Activated CD4-positive, alpha-beta T cell treated with anti-CD3 and anti-CD28 coated beads, Interleukin-2, amount 50 U/mL, for 48 hours (primary cell): ENCODE results near the gene PARVB.
A peak's percentile ranks its signal among the peaks of the same experiment; 100 is the strongest.

Experiments
- DNase-seq, 2 experiments: peaks; one replicate each; pipeline ENCODE4 v3.0.0-alpha.2; 2020

PARVB gene

DNA sequence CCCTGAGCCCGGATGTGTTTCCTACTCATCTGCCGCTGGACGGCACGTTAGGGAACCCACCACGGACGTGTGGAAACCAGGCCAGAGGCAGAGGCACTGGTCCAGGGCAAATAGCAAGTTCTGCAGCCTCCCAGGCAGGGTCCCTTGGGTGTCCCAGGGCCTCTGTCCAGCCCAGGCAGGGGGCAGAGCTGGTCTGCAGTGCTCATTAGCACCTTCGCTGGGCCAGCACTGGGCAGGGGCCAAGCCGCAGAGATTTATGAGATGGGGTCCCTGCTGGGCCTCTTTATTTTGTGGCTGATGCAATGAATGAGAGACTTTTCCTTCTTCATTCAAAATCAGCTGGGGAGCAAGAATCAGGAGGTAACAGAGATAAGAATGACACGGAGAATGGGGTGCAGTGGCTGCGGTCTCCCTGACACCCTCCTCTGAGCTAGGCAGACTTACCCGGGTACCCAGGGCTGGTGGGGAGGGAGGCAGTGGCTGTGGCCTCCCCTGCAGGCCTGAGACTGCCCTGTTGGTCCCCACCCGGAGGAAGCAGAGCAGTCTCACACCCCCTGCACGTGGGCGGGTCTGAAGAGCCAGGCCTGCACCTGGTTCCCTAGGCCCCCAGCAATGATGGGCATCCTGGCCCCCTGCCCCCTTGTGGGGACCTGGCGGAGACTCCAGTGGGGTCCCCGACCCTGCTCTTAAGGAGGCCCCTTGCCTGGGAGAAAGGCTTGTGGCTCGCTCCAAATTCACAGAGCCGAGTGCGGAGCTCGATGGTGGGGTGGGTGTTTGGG is 142.6 kb downstream of the PARVB start:
- no peak for DNase-seq

DNA sequence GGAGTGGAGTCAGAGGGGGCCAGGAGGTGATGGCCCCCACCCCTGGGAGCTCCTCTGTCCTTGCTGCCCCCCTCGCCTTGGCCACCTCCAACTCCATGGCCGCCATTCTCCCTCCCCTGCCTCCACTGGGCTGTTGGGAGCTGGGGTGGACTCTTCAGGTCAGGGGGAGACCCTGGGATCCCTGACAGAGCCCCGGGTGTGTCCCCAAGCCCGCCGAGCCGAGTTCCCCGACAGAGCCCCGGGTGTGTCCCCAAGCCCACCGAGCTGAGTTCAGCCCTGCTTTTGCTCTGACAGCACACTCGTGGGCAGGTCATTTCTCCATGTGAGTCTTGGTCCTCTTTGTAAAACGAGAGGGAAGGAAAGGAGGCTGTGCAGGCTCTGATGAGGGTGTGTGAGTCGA is 143.4 kb downstream of the PARVB start:
- no peak for DNase-seq

DNA sequence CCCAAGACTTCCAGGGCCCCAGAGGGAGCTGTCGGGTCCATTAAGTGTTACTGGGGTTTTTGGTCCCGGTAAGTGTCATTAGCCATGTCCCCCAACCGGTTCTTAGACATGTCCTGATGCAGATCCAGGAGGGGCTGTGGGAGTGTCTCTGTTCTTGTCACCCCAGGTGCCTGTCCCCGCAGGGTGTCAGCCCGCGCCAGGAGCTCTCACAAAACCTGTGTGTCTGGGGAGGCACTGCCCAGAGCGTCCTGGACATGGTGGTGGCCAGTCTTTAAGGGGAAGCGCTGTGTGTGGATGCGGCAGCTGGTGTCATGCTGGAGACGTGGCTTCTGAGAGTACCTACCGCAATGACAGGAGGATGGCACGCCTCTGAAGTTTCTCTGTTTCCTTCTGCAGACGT is 144.1 kb downstream of the PARVB start:
- DNase-seq, result no peak

DNA sequence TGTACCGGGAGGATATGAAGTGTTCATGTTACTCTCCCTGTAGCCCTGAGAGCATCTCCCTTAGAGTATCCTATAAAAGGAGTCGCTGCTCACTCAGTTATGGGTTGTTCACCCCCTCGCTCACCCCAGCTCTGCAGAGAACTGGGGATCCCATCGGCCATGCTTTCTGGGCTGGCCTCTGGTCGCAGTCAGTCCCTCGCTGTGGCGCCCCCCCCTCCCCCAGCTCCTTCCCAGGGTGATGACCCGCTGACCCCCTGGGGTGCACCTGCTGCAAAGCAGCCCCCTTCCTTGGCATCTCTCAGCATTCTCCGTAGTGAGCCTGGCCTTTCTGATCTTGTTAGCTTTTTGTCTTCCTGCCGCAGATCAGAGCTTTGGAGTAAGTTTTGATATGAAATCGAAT is 146.4 kb downstream of the PARVB start:
- no peak for DNase-seq

DNA sequence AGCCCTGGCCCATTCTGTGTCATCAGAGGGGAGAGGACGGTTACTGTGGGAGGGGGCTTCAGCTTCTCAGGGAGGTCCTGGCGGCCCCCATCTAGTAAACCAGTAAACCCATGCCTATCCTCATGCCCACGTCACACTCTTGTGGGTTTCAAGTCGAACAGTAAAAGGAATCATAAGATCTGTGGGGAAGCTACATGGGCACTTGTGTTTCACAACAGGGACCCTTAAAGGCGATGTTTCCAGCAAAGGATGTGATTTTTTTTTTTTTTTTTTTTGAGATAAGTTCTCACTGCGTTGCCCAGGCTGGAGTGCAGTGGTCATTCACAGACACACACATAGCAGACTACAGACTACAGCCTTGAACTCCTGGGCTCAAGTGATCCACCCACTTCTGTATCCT is 147.5 kb downstream of the PARVB start:
- DNase-seq, result no peak

DNA sequence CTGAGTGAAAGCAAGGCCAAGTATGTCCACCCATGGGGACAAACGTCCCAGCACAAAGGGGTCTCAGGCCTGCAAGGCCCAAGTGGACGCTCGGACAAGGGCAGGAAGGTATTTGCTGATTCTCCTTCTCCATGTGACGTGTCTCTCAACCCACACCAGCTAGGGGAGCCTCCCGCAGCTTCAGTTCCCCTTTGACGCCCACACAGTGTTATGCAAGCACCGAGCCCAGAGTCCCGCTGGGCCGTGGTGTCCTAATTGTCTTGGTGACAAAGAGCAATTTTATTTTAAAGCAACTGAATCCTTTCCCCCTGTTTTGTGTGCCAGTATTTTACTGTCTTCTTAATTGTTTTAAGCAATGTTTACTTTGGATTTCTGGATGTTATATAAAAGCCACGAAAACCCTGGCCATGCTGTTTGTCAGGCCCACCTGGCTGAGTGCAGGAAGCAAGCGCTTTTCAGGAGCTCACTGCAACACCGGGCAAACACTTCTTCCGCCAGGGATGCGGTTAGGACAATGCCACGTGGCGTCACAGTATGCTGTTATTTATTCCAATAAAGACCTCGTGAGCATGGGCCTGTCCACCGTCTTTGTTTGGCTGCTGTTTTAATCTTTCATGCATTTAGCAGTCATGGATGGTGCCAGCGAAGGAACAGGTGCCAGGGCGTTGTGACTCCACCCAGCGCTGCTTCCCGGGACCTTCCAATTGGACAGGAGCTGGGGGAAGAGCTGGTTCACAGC is 148.4 kb downstream of the PARVB start:
- no peak for DNase-seq

DNA sequence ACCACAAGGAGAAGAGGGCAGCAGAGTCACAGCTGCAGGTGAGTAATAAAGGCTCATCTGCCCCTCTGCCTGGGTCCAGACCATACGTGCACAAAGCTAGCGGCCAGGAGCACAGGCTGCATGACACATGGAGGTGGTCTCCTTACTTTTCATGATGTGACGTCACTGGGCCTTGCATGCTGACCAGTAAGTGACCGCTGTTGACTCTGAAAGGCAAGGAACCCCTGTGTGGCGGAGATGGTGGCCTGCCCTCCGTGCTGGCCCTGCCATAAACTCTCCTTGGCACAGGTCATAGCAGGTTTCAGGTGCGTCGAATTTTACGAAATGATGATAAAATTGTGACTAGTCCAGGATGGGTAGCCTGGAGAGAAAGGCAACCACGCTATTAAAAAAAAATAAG is 149.1 kb downstream of the PARVB start:
- no peak for DNase-seq

DNA sequence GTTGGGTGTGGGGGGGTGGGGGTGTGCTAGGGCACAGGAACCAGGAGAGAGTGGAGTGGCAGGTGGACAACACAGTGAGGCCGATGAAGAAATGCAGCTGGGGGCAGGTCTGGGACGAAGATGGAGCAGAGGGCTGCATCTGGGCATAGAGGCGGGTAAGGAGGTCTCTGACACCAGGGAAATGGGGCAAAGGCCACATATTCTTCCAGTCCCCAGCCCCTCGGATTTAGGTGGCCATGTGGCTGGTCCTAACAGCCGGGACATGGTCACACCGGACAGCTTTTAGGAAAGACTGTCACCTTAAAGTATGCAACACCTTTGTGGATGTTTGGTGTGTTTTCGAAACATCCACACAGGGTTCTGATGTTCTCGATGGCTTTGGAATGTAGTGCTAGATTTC is 151.6 kb downstream of the PARVB start:
- no peak for DNase-seq

DNA sequence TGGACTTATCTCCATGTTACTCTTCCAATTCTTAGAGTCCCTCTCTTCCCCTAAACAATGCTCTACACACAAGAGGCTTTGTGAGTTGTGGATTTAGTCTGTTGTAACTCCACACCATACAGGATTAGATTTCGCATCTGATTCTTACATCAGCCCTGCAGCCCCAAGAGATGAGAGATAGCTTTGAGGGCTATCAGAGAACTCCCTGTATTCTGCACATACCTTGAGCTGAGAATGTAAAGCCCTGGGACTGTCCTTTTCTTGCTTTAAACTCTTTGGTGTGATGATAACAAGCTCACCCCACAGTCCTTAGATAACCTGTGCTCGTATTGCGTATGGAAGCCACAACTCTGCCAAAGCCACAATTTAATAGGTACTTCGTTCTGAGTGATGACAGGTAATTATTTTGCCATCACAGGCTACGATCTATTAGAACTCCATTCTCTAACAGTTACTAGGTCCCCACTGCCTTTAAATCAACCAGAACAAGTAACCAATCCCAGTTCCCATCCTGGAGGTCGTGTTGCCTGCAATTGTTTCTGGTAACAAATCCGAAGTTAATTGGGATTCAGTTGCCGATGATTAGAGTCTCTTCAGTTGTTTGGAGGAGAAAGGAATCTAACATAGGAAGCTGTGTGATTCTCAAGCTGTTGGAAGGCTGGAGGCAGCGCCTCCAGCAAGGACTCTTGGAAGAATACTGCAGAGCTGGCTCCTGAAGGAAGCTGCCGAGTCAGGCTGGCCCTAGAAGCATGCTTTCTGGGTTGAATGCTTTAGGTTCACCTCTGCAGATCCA is 155.3 kb downstream of the PARVB start:
- DNase-seq, result no peak

DNA sequence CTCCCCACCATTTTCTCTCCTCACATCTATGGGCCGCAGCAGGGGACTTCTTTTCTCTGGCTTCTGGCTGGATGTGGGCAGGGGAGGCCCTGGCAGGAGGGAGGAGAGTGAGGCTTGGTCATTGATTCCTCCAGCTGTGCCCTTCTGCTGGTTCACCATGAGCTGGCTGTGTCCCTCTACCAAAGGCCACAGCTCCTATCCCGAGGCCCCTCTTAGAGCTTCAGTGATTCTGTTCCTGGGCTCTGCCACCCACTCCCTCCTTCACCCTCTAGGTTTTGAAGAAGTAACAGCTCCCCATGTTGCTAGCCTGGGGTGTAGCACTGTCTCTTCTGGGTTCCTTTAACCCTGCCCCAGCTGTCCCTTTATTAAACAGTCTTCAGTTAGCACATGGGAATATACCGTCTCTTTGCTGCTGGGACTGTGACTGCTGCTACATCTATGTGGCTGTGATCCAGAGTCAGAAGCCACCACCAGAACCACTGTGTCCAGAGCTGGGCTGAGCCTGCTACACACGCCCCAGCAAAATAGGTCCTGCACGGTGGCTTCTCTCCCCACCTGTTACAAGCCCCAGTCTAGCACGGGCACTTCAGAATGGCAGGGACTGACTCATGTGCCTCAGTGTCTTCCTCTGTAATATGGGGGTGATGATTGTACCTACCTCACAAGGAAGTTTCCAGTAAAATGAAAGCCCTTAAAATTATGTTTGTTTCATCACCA is 156.0 kb downstream of the PARVB start:
- no peak for DNase-seq

DNA sequence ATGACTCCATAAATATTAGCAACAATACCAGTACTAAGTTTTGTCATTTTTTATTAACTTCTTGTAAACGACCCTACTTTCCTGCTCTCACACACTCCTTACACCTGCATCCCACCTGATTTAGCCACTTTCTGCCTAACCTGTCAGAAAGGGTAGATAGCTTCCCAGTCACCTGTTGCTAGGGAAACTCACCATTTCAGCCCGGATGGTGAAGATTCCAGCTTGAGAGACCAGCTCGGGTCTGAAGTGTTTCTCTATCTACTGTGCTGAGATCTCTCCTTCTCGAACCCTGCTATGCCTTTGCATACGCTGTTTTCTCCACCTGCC is 156.6 kb downstream of the PARVB start, which contains the start of gene PARVG:
Gene PARVG, plus strand, starts transcription at position 220 of the 327 bp plus-strand sequence. CDS start 2,405 bp downstream, outside the sequence.
- peak; percentile 22 to 33 for DNase-seq

DNA sequence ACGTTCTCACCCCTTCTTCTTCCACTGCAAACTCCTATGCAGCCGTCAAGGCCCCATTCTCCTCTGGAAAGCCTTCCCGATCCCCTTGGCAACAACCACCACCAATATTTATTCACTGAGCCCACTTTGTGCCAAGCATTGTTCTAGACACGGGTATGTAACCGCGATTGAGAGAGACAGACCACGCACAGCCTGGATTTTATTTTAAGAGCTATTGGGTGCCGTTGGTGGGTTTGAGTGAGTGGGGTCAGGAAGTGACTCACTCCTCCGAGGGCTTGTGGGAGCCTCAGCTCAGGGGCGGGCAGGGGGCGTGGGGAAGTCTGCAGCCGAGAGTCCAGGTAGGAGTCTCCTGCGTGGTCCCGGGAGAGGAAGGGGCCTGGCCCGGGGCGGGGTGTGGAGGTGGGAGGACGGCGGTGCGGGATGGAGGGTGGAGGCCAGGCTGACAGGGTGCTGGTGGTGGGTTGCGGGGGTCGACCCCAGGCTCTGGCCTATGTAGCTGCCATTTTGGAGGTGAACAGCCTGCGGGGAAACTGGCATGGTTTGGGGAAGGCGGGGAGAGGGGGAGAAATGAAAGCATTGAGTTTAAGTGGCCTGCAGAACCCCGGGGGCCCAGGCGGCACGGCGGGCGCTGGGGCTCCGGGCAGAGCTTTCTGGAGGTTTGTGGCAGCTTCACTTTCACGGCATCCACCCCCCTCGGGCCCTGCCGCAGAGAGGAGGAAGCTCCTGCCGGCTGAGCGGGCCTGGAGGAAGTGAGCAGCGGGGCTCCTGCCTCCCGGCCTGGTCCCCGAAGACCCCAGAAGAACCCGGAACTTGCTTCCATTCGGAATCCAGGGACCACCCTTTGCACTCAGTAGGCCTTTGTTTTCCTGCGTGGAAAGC is 157.2 kb downstream of the PARVB start:
- peak; percentile 58 to 68 for DNase-seq

DNA sequence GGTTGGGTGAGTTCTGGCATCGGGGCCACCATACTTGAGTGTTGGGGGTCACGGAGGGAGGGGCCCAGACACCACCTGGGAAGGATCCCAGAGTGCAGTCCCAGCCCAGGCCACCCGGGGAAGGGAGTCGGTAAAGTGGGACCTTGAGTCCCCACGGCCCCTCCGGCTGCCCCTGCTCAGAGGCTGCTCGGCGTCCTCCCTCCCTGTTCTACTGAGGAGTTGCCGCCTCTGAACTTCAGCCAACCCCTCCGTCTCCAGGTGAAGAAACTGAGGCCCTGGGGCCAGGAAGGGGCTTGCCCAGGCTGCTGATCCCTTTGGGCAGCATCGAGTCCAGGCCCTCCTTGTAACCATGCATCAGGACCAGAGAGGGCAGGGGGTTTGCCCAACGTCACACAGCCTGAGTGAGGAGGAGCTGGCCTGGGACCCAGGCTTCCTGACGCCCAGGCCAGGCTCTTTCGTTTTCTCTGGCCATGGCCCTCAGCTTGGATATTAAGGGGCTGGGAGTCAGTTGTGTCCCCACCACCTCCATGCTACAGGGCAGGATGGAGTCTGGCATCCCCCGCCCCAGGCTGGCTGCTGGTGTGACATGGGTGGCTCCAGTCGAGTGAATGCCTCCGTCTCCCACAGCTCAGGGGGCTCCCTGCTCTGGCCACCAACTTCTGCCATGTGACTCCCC is 157.9 kb downstream of the PARVB start:
- DNase-seq, result peak; percentile 37 to 46

DNA sequence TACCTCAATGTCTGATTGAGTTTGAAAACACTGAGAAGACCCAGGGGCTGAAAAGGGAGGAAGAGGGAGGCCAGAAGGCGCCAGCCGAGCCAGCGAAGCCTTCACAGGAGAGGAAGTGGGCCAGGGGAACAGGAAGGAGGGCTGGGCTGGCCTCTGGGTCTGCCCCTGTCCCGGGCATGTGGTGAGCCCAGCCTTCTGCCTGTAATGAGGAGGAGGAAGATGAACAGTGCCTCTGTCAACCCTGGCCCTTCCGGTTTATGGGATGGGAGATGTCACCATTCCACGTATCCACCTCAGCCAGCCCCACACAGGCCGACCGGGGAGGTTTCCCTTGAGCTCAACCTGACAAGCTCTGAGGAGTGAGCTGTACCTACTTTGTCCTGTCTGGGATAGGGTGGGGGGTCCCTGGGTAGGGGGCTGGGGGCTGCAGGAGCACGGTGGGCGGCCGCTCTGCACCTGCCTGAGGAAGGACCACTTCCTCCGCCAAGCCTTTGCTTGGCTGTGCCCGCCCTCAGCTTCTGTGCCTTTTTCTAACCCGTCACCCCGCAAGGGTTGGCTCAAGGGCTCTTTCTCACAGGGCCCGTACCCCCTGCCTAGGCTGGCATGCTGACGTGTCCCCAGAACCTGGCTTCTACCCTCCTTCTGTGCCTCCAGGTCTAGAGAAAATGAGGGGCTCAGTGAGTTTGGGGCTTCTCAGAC is 158.6 kb downstream of the PARVB start:
- peak; percentile 46 to 65 for DNase-seq

DNA sequence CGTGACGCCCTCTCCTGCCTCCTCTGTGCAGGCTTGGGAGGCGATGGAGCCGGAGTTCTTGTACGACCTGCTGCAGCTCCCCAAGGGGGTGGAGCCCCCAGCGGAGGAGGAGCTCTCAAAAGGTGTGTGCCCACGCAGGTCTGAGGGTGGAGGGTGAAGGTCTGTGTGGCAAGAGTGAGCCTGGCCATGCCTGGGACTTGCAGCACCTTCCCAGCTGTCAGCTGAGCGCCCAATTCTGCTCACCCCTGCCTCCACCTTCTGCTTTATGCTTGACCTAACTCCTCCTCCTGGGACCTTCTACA is 159.1 kb downstream of the PARVB start:
- no peak for DNase-seq

DNA sequence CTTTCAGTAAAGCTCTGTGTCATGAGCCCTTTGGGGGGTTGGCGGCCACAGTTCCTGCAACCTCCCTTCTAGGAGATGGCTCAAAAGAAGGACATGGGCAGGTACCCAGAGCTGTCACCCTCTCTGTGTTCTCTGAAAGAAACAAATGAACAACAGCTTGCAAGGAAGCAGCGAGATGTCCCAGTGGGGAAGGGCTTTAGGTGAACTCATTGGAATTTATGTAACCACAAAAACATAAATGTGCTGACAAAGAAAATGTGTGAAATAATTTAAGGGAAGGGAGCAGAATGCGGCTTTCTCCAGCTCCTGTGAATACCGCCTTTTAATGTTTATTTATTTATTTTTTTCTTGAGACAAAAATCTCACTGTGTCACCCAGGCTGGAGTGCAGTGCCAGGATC is 159.9 kb downstream of the PARVB start:
- no peak for DNase-seq

DNA sequence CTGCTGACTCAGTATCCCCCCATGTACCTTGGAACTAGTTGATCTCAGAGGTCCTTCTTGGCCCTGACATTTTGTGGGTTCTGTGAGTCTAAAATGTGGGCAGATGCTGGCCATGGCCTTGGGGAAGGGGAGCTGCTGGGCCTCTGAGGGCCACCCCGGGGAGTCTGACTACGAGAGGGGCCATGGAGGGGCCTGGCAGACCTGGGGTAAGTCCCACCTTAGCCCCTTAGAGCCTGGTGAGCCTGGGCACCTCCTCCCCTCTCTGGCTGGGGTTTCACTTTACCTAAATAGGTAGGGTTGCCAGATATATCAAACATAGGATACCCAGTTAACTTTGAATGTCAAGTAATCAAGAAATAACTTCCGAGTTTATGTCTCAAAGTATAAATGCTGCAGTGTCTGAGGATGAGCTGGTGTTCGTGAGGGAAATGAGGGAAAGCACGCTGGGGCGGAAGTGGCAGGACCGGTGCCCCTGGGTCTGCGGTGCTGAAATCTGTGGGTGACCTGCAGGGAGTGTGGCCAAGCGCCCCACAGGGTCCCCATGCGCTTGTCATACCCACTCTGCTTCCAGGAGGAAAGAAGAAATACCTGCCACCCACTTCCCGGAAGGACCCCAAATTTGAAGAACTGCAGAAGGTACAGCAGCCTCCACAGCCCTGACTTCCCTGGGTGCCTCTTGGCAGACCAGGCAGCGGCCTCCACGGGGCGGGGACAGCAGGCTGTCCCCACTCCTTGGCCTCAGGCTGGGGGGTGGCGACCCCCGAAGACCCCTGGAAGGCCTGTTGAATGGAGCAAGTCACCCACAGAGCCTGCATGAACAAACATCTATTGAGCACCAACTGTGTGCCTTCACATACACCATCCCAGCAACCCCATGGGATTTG is 161.4 kb downstream of the PARVB start:
- DNase-seq, result no peak

DNA sequence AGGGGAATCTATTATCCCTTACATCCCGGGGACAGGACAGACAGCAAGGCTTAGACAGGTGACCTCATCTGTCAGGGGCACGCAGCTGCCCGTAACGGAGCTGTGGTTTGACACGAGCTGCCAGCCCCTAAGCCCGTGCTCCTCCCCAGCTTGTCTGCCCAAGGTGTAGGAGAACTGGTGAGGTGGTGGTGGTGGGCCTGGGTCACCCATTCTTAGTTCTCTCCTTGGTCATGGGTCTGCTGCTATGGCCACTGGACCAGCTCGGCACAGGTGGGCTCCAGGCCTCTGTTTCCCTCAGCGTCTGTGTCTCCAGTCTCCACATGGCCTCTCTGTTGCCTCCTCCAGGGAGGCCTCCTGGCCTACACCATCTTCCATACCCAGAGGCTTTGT is 162.0 kb downstream of the PARVB start:
- DNase-seq, result no peak

DNA sequence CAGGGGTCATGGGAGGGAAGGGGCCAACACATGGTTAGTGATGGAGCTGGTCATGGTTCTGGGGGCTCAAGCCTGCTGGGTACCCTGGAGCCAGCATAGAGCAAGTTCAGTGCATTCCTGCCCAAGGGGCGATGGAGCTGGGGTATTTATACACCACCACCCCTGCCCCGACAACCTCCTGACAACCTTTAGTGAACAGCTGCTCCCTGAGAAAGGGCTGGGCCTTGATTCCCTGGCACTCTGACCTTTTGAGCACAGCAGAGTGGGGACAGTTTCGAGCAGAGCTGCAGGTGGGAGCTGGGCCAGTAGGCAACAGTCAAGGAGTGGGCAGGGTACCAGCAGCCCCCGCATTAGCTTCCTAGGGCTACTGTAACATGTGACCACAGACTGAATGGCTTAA is 162.6 kb downstream of the PARVB start:
- DNase-seq, result no peak

DNA sequence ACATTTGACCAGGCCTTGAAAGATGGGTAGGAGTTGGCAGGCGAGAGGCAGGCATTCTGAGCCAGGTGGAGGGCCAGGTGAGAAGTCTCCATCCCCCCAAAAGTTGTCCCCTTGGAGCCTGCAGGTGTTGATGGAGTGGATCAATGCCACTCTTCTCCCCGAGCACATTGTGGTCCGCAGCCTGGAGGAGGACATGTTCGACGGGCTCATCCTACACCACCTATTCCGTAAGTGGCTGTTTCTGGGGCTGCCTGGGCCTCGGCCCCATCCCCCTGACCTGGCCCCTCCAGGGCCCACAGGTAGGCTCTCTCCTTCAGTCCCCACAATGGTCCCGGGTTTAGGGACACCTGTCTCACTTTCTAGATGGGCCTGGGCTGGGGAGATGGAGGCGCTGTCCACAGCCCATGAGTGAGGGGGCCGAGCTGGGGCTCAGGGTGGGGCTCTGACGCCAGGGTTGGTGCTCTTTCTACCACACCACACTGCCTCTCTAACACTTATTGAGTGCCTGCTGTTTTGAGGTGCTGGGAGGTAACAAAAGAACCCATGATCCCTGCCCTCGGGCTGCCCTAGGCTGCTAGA is 163.6 kb downstream of the PARVB start:
- DNase-seq, result no peak
